Cortex of kidney (tissue), 1 donor: ENCODE data around the gene ARL17A.
"Not testable (repeated sequence)": the region's sequence is repeated elsewhere in the genome, so short reads cannot be mapped to it uniquely, and the experiment has no call there.

Experiments
- DNase-seq: peaks from one replicate; lab custom pipeline; 2025; lab: John Stamatoyannopoulos, UW

Gene ARL17A

GRCh38 chr17:46579083-46580075 is at the start of gene ARL17A:
ARL17A (minus strand) TSS chr17:46579691; CDS start chr17:46576322, 3,369 bp downstream.
- not testable (repeated sequence) for DNase-seq

DNA sequence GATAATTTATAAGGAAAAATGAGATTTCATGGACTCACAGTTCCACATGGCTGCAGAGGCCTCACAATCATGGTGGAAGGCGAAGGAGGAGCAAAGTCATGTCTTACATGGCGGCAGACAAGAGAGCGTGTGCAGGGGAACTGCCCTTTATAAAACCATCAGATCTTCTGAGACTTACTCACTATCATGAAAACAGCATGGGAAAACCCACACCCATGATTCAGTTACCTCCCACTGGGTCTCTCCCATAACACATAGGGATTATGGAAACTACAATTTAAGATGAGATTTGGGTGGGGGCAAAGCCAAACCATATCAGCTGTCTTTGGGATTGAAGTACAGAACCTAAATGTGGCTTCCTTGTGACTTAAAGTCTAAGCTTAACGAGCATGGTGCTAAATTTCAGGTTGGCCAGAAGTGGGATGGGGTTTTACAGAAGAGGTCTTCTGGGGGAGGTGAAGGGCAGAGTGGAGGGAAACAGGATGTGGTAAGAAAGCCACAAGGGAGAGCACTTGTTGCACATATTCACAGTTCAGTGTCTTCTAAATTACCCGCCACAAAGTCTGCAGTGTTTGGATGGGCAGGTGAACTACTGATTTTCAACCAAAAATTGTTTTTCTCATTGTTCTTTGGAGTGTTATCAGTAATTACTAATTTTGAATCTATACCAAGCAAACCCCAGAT is 49.4 kb upstream of the ARL17A start:
- DNase-seq, result not testable (repeated sequence)

DNA sequence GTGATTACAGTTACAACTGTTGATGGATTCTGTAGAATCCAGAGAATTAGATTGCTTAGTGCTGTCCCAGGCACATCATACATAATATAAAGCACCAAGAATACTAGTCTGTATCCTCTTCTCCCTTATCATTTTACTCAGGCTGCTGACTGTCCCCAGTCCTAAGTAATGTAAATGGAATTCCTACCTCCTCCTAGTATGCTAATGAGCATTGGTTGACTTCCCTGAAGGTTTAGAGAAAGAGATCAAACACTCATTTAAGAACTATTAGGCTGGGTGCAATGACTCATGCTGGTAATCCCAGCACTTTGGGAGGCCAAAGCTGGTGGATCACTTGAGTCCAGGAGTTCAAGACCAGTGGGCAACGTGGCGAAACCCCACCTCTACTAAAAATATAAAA is 48.0 kb upstream of the ARL17A start:
- DNase-seq, result not testable (repeated sequence)

DNA sequence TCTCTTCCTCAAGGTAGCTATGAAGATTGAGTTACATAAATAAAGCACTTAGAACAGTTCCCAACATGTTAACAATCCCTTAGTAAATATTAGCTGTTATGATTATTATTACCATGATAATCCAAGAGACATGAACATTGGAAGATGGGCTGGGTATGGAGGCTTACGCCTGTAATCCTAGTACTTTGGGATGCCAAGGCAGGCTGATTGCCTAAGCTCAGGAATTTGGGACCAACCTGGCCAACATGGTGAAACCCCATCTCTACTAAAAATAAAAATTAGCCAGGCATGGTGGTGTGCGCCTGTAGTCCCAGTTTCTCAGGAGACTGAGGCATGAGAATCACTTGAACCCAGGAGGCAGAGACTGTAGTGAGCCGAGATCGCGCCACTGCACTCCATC is 45.2 kb upstream of the ARL17A start:
- not testable (repeated sequence) for DNase-seq

- not testable (repeated sequence) for DNase-seq
Measured at GRCh38 chr17:46623790-46624189, 44.3 kb upstream of the ARL17A start.

DNA sequence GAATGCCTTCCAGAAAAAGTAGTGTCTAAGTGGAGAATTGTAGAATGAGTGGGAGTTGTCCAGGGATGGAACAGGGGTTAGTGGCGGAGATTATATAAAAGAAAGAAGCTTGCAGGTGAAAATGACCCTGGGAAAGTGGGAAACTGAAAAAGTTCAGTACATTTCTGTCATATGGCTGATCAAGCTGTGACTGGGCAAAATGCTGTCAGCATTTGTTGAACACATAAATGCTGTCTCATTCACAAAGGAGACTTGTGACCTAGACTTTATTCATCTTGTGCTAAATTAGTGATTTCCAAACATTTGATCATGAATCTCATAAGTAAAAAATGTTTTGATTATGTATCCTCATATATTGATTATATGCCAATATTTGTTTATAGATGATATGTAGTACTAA is 39.5 kb upstream of the ARL17A start:
- DNase-seq, result not testable (repeated sequence)

DNA sequence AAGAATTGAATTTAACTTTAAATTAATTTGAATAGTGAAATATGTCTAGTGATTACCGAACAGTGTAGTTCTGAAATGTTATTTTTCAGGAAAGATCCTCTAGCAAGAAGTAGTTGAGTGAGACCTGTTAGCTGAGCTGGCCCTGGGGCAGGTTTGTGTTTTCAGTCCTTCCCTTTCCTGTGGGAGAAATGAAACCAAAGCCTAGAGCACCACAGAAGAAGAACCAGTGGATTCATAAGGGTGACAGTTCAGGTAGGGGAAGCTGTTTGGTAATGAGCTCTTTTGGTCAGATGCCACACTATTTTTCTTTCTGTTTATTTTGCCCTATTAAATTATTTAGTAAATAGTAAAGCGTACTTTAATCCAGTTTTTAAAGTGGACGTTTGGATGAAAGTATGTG is 37.6 kb upstream of the ARL17A start:
- not testable (repeated sequence) for DNase-seq

- not testable (repeated sequence) for DNase-seq
Measured at GRCh38 chr17:46613876-46614275, 34.4 kb upstream of the ARL17A start.

GRCh38 chr17:46611304-46611703 is 31.8 kb upstream of the ARL17A start:
- not testable (repeated sequence) for DNase-seq

GRCh38 chr17:46603125-46603524 is 23.6 kb upstream of the ARL17A start:
- not testable (repeated sequence) for DNase-seq

DNA sequence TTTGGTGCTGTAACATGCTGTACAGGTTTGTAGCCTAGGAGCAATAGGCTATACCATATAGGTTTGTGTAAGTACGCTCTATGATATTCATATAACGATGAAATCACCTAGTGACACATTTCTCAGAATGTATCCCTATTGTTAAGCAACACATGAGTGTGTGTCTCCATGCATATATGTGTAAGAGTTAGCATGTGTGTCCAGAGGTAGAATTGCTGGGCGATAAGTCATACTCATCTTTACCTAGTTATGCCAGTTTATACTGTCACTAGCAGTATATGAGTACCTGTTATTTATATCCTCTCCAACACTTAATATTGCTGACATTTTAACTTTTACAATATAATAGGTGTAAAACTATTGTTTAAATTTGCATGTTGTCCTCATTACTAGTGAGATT is 21.3 kb upstream of the ARL17A start:
- DNase-seq, result not testable (repeated sequence)

GRCh38 chr17:46598344-46598931 is 18.9 kb upstream of the ARL17A start:
- DNase-seq, result not testable (repeated sequence)

DNA sequence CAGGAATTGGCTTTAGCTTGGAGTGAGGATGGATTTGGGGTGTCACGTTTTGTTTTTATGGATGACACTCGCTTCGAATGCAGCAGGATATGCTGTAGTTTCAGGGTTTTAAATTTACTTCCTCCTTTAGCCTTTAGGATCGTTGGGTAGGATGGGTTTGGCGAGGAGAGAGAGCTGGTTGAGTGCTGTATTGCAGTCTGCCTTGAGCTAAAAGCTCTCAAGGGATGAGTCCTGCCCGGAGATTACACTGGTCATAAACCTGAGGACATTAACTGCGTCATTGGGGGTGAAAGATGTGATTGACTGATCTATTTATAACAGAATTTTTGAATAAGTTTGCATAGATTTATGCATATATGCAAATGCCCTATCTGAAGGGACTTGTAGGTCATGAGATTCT is 11.8 kb upstream of the ARL17A start:
- DNase-seq, result not testable (repeated sequence)

DNA sequence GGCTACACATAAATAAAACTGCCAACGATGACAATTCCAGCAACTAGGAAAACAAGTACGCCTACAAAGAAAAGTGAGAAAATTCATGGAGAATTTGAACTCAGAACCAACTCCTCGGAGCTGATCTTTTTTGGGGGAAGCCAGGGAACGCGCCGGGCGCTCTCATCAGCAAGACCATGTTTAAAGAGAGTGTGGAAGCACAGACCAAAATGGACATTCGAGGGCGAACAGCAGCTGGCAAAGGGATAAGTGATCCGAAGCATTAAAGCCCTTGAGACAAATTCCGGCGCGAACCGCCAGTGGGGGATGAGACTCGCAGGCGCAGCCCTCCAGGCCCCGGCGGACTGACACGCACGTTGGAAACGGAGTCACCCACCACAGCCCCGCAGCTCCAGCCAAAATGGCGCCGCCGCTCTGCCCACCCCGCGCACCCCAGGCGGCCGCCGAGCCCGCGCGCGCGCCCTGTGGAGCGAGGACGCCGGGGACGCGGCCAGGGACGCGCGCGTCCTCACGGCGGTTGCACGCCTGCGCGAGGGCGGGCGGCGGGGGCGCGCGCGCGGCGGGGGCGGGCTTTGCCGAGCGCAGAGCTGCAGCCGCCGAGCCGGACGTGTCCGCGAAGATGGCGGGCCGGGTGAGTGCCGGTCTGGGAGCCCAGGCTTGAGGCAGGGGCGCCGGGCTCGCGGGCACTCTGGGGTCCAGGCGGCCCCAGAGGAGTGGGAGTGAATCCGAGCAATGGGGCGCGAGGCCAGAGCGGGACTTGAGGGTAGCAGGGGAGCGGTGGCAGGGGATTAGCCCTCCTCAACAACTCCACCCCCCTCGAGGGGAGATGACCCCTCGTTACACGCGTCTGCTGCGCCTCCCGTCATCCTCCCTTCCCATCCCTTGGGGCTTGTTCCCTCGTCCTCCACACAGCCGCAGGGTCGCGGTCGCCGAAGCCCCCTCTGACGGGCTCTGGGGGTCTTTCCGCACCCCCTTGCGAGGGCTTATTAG is 11.0 kb upstream of the ARL17A start, which contains the start of gene NSF:
TSS of gene NSF (plus strand) at position 513 of the 990 bp plus-strand sequence. CDS start at position 620, 107 bp downstream.
- not testable (repeated sequence) for DNase-seq

- not testable (repeated sequence) for DNase-seq
Measured at GRCh38 chr17:46585444-46585843, 6.0 kb upstream of the ARL17A start.

GRCh38 chr17:46580082-46580481 is 591 bp upstream of the ARL17A start:
- not testable (repeated sequence) for DNase-seq

DNA sequence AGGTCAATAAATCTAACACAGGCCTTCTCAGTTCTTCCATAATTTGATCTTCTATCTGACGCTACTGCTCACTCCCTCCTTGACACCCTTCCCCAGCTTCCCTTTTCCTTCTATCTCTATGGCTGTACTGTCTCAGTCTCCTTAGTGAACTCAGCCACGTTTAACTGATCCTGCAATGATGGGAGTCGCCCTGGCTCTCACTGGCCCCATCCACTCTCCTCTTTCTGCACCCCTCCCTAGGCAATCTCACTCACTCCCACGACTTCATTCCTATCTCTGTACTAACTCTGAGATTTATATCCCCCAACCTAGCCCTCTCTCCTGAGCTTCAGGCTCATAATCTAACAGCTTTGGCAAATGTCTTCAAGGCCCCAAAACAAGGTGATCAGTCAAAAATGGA is 7.7 kb downstream of the ARL17A start:
- DNase-seq, result not testable (repeated sequence)

DNA sequence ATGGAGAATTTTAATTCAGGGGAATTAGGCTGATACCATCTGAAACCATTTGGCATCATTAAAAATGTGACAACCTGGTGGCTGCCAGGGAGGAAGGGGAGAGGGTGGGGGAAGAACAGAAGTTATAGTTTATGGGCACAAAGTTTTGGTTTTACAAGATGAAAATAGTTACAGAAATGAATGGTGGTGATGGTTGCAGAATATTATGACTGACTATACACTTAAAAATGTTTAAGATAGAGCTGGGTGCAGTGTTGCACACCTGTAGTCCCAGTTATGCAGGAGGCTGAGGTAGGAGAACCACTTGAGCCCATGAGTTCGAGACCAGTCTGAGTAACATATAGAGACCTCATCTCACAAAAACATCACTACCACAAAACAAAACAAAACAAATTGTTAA is 12.5 kb downstream of the ARL17A start:
- DNase-seq, result not testable (repeated sequence)

GRCh38 chr17:46566284-46566683 is 13.2 kb downstream of the ARL17A start:
- DNase-seq, result not testable (repeated sequence)

DNA sequence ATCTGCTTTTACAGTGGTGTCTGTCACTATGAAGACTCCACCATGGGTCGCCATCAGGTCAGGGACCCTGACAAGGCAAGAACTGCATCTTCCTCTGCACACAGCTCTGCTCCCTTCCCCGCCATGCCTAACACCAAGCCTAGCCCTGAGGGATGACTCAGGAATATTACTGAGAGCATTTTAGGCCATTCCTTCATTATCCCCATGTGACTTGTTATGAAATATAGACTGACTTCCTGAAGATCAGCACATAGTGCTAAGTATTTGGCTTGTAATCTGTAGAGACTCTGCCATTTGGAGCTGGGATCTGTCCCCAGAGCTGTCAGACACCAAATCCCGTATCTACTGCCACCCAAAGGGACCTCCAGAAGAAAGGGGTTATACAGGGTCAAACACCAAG is 19.4 kb downstream of the ARL17A start:
- not testable (repeated sequence) for DNase-seq

DNA sequence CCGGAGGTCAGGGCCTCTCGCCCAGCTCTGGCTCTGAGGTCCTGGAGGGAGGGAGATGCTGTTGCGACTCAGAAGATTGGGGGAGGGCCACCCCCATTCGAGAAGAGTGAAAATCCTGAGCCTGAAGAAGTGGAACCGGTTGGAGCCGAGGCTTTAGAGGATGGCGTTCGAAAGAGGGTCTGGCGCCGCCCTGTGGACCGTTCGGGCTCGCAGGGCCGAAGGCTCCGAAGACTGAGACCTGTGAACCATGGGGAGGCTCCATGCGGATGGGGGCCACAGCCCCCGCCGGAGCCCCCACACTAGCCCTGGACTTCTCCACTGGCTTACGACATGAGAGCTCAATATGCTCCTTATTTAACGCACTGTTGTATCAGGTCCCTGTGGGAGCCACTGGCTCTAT is 20.3 kb downstream of the ARL17A start:
- not testable (repeated sequence) for DNase-seq
